ENCODE measurements around the gene PRKCI. TPM values are rescaled to one million over a fixed set of nuclear protein-coding genes. Genes with fewer than 3 reads are reported as not detected.

PRKCI gene
- total RNA-seq, result 68.0 TPM

DNA sequence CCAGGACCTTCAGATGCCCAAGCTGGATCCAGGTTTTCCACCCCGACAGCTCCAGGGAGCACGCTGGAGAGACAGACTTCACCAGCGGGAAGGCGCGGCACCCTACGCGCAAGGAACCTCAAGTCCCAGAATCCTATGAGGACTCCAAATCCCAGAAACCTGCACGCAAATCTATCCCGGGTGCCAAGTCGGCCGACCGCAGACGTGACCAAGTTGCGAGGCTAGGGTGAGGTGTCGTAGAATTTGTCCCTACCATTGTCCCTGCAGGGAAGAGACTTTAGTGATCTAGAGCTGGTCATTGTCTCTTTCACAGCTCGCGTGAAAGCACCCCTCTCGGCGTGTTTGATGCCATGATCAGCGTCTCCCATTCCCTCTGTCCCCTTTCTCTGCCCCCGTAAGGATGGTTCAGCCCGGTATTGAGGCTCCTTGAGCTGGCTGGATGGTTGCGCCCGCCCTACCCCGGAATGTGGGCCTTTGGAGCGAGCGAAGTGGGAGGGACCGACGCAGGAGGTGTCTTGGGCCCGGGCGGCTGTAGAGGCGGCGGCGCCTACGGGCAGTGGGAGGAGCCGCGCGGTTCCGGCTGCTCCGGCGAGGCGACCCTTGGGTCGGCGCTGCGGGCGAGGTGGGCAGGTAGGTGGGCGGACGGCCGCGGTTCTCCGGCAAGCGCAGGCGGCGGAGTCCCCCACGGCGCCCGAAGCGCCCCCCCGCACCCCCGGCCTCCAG is at the start of gene PRKCI:
Gene PRKCI, plus strand, starts transcription at position 501 of the 723 bp plus-strand sequence. CDS start 246 bp downstream, outside the sequence.

DNA sequence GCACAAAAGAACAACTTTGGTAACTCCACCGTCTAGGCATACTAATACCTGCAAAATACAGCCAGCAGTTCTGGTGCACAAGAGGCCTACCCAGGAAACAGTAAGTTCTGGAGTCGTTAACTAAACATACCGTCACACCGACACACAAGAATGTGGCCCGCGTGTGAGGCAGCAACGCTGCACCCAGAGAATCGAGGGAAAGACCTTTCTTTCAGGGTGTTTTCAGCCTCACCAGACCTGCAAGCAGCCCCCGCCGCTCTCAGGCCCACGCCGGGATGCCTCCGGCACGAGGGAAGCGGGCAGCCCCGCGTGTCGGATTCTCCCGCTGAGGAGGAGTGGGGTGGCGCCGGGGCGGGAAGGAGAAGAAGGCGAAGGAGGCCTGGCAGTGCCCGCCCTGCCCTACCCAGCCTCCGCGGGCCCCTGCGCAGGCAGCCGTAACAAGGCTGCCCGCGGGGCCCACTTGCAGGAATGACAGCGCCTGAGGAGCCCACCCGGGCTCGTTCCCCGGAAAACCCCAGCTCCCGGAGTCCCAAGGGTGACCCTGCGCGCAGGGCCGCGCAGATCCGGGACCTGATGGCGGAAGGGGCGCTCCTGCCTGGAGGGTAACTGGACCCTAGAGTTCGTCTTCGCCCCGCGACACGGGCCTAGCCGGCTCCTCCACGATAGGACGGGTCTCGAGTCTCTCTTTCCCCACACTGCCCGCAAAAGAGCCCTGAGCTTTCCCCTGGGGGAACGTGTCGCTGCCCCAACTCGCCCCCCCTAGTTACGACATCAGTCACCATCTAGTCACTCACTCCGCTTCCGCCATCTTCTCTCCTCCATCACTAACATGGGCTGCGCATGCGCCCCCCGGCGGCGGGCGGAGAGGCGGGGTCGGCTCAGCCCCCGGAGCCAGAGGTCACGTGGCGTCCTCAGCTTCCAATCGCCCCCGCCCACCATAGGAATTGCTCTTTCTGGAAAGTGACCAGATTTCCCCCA is 41.0 kb upstream of the PRKCI start, which contains the start of gene PHC3:
Gene PHC3, minus strand, starts transcription at position 826 of the 978 bp plus-strand sequence. Its CDS starts 18 bp downstream, at position 808.

Other genes with a start within 250 kb of the PRKCI start
- 61.7 TPM for gene GPR160, start 184.4 kb upstream of the PRKCI start, total RNA-seq
- gene PHC3, start 40.7 kb upstream of the PRKCI start, total RNA-seq, result 89.3 TPM
- 141 TPM for gene SKIL, start 135.3 kb downstream of the PRKCI start, total RNA-seq
- gene CLDN11, start 196.4 kb downstream of the PRKCI start, total RNA-seq, result 16.8 TPM

All from camera-type eye (tissue), 1 donor.